ENCODE data around the gene GREB1.
"Not testable (repeated sequence)": the region's sequence is repeated elsewhere in the genome, so short reads cannot be mapped to it uniquely, and the experiment has no call there.

Gene GREB1

DNA sequence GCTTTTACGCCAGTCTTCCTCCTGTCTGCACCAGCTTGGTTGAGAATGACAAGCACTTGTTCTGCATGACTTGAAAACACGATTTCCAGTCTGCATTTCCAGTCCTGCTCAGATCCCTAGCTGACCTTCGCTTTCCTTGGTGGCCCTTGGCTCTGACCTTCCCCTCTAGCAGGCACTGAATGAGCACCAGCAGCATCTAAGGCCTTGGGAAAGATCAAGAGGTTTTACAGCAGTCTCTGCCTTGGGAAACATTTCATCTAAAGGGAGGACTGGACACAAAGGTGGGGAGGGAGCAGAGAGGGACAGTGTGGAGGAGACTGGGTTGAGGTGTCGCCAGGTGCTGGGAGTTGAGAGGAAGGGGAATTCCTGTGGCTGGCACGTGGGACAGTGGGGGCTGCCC, 105.7 kb downstream of the GREB1 start:
- no peak for DNase-seq (ENCODE audit: low read depth, low spot score)

GRCh38 chr2:11640132-11640531, 106.3 kb downstream of the GREB1 start:
- no peak for DNase-seq (ENCODE audit: low read depth, low spot score)

DNA sequence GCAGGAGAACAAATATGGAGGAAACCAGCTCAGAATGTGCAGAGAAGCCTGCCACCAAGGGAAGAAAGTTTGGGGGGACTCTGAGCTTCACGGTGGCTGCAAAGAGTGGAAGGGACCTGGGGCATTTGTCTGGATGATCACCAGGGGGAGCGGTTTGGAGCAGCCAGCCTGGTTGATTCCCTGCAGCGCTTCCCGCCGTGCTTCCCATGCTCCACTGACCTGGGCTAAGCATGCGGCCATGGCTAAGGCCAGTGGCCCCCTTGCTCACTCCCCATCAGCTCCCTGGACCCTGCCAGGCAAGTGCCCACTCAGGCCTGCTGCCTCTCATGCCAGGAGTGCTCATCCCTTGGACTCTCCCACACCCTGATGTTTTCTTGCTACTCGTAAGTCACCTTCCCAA, 109.1 kb downstream of the GREB1 start:
- no peak for DNase-seq (ENCODE audit: low read depth, low spot score)

DNA sequence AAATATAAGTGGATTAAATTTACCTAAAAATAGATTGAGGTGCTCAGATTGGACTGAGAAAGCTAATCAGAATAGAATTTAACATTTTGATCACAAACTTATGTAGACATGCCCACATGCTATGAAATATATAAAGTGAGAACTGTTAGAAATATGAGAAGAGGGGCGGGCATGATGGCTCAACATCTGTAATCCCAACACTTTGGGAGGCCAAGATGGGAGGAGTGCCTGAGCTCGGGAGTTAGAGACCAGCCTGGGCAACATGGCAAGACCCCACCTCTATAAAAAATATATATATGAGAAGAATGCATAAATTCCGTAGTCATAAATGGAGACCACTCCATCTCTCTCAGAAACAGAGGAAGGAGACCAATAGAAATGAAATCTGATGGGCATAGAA, 110.4 kb downstream of the GREB1 start:
- no peak for DNase-seq (ENCODE audit: low read depth, low spot score)

- DNase-seq (ENCODE audit: low read depth, low spot score), result no peak
Measured at GRCh38 chr2:11646530-11646929, 112.7 kb downstream of the GREB1 start.

- DNase-seq (ENCODE audit: low read depth, low spot score), result peak; percentile 41
Measured at GRCh38 chr2:11647834-11648600, 114.2 kb downstream of the GREB1 start.

GRCh38 chr2:11649093-11649492, 115.2 kb downstream of the GREB1 start:
- DNase-seq (ENCODE audit: low read depth, low spot score), result no peak

GRCh38 chr2:11651856-11652548, 118.2 kb downstream of the GREB1 start:
- DNase-seq (ENCODE audit: low read depth, low spot score), result no peak

DNA sequence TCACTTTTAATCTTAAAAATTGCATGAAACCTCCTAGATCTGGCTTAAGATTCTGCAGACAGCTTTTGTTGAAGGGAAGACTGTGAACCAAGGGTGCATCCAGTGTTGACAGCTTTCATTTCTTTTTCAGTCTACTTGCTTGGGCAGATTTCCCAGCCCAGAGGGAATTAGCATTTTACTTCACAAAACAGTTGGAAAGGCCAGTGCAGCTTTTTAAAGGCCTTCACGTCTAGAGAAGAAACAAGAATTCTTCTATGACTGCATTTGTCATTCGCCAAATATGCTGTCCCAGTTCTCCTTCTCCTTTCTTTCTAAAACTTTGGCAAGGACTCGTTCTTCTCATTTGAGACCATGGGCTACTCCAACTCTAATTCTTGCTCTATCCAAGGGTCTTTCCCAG, 118.7 kb downstream of the GREB1 start:
- no peak for DNase-seq (ENCODE audit: low read depth, low spot score)

GRCh38 chr2:11655495-11655894, 121.7 kb downstream of the GREB1 start:
- no peak for DNase-seq (ENCODE audit: low read depth, low spot score)

DNA sequence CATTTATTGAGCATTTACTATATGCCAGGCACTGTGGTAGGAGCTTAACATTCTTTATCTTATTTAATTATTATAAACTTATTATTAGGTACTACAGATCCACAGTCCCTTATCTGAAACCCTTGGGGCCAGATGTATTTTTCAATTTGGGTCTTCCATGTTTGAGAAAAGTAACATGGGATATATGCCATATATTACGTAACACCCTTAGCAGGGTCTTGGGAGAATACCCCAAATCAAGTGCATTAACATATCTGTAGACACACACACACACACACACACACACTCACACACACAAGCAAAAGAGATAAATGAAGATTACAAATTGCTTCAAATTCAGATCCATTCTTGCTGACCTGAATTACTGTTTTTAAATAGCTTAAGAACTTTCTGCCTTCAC, 122.4 kb downstream of the GREB1 start:
- DNase-seq (ENCODE audit: low read depth, low spot score), result no peak

DNA sequence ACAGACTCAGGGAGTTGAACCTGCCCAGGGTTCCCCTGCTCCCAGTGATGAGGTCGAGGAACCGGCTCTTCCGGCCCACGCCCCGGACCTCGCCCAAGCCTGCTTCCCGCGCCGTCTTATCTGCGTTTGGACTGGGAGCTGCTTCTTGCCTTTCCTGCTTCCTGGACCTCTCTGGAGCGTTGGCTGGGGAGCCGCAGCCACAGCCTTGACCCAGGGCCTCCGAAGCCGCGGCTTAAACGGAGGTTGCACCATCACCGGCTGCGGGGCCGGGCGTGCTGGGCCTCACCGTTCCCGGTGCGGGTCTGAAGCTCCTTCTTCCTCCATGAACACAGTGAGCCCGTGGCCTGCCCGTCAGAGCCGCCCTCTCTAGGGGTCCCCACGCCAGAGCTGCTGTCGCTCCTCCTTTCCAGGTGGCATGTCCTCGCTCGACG, 122.8 kb downstream of the GREB1 start:
- peak; percentile 51 for DNase-seq (ENCODE audit: low read depth, low spot score)

DNA sequence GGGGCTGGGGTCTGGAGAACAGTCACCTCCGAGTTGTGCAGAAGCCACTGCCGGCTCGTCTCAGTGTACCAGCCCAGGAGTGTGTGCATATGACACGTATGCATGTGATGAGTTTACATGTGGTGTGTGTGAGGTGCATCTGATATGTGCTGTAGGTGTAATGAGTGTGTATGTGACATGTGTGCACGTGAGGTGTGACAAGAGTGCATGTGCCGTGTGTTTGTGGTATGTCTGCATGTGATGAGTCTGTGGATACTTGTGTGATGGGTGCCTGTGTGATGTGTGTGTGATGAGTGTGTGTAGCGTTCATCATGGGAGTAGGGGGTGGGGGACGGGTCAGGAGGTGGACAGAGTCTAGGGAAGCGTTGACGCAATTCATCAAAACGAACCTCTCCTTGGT, 123.3 kb downstream of the GREB1 start:
- no peak for DNase-seq (ENCODE audit: low read depth, low spot score)

DNA sequence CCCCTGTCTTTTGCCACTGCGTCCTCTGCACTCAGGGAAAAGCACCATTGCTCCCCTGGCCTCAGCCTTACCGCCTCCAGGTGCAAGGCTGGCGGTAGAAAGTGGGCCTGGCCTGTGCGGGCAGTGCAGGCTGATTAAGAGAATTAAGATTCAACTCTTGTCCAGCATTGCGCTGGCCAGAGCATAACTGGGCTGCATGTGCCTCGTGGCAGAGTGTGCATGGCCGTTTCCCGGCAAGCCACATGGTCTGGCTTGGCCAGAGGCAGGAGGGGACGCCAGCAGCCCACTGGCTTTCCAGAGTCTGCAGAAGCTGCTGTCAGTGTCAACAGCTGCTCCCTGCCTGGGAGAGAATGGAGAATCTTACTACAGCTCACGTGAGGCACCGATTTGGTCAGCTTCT, 123.8 kb downstream of the GREB1 start:
- no peak for DNase-seq (ENCODE audit: low read depth, low spot score)

- no peak for DNase-seq (ENCODE audit: low read depth, low spot score)
Measured at GRCh38 chr2:11658208-11659114, 124.6 kb downstream of the GREB1 start.

DNA sequence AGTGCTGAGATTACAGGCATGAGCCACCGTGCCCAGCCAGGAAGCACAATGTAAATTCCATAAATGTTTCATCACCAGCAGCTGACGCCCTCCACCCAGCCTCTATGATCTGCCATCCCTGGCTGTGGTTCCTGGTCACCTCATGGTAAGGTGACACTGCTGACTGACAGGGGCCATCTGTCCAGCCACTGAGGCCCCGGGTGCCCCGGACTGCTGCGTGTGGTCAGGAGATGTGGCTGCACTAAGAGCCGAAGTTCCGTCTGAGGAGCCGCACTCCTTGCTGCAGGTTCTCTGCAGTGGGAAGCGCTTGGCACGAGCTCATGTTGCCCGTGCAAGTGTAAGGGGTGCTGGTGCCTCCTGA, 125.2 kb downstream of the GREB1 start:
- no peak for DNase-seq (ENCODE audit: low read depth, low spot score)

DNA sequence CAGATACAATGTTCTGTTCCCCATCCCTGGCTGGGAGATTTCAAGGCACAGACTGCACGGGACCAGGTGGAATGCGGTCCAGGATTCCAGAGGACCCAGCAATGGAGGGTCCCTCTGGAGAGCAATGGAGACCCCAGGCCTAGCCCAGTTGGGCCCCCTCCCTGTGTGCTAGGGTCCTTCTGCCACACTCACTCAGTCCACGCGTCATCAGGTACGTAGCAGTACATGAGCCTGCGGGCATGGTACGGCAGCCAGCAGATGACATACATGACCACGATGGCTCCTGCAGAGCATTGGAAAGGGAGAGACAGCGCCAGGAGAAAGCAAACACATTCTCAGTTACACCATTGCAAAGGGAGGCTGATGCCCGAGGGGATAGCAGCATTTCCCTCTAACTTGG, 126.0 kb downstream of the GREB1 start:
- DNase-seq (ENCODE audit: low read depth, low spot score), result no peak

- not testable (repeated sequence) for DNase-seq (ENCODE audit: low read depth, low spot score)
Measured at GRCh38 chr2:11660396-11660795, 126.6 kb downstream of the GREB1 start.

- no peak for DNase-seq (ENCODE audit: low read depth, low spot score)
Measured at GRCh38 chr2:11661891-11662435, 128.1 kb downstream of the GREB1 start.

DNA sequence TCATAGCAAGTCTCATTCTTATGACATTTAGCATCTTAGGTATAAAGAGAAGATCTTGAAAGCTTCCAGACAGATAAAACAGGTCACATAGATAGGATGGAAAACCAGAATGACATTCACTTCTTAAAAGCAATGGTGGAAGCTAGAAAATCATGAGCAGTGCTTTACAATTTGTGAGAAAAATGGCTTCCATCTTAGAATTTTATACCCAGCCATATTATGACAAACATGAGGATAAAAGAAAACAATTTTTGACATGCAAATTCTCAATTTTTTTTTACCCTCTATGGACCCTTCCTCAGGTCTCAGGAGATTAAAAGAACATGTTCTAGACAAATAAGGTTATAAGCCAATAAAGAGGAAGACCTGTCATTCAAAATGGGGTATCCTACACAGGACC, 129.0 kb downstream of the GREB1 start:
- no peak for DNase-seq (ENCODE audit: low read depth, low spot score)

DNA sequence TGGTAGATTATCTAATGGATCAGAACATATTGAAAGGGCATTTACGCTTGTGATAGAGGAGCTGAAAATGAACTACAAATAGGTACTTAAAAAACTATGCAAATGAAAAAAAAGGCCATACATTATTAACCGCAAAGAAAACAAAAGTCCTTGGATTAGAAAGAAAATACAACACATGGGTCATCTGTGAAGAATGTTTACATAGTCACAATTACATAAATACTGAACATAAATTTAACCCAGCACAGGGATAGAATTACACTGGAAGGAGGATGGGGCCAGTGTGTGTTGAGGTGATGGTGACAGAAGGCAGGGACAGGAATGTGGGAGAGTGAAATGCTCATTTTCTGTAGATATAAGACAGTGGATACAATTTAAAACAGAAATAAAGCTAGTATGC, 129.6 kb downstream of the GREB1 start:
- DNase-seq (ENCODE audit: low read depth, low spot score), result no peak

DNA sequence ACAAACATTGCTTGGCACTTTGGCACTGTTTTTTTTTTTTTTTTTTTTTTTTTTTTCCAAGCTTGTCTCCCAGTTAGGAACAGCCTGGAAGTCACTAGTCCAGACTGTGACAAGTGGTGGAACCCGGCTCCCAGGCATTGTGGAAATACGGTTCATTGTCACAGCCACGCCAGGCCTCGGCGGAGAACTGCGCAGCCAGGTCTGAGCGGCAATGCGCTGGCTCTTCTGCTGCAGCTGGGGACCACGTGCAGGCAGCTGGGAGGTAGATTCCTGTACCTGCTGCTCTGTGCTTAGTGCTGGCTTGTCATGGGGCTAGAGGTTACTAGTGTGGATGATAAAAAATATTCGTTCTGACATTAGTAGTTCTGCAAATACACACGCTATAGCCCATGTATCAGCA, 131.2 kb downstream of the GREB1 start:
- no peak for DNase-seq (ENCODE audit: low read depth, low spot score)

All from ELF-1 (cell line).